IPS-18c (cell line): ENCODE measurements around the gene GLCCI1.
"Not testable (repeated sequence)": the region's sequence is repeated elsewhere in the genome, so short reads cannot be mapped to it uniquely, and the experiment has no call there.

Experiments
- H3K4me3 ChIP-seq: 2 replicates; pipeline ENCODE4 v1.7.0; 2013; ENCODE audit warnings: low read depth, mild to moderate bottlenecking, low read length, moderate library complexity; ENCODE audit not compliant: insufficient read depth
- H3K9me3 ChIP-seq: one replicate; pipeline ENCODE4 v1.6.1; 2013; ENCODE audit warnings: mild to moderate bottlenecking, low read length, moderate library complexity; ENCODE audit not compliant: control insufficient read depth, insufficient read depth

The GLCCI1 gene

DNA sequence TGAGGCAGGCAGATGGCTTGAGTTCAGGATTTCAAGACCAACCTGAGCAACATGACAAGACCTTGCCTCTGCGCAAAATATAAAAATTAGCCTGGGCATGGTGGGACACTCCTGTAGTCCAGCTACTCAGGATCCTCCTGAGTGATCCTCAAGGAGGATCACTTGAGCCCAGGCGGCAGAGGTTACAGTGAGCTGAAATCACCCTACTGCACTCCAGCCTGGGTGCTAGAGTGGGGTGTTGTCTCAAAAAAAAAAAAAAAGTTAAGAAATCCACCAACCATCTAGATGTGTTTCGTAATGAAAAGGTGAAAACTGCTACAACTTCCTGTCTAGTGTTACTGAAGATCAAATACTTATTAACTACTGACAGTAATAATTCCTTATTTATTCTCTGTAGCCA, 8.1 kb downstream of the GLCCI1 start:
- no peak overlapping the region for H3K4me3 ChIP-seq
- H3K9me3 ChIP-seq = no peaks in the 10 kb centered on the region

DNA sequence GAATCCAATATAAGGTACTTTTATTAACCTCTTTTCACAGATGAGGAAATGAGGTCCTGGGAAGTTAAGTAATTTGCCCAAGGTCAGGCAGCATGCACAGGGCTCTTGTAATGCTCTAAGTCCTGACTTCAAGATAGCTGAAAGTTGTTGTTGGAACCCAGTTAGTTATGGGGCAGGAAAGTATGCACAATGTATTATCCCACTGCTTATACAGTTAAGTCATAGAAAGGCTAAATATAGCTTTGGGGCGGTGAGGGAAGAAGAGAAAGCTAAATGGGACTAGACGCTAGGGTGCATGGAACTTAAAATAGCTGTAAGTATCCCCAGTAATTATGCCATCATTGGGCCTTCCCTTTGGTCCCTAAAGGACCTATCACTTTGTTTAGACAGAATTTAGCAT, 9.2 kb downstream of the GLCCI1 start:
- H3K4me3 ChIP-seq = no peak overlapping the region
- no peaks in the 10 kb centered on the region for H3K9me3 ChIP-seq

GRCh38 chr7:7978860-7979259, 10.3 kb downstream of the GLCCI1 start:
- H3K9me3 ChIP-seq = no peaks in the 10 kb centered on the region
- H3K4me3 ChIP-seq = no peak overlapping the region

DNA sequence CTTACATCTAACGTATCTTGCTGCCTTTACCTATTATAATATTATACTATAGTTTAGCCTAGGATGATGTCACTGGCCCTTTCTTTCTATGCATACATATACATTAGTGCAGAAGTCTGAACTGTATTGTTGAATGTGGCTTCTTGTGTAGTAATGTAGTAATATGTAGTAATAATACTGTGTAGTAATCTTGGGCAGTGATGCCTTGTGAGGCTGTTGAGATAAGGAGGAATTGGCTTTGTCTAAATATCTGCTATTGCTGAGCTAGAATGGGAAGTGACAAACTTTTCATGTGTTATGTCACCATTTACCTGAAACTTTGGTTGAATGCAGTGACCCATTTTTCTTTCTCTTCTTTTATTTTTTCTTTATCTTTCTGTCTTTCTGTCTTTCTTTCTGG, 11.0 kb downstream of the GLCCI1 start:
- no peaks in the 10 kb centered on the region for H3K9me3 ChIP-seq
- H3K4me3 ChIP-seq = no peak overlapping the region

GRCh38 chr7:7980134-7980533, 11.5 kb downstream of the GLCCI1 start:
- no peaks in the 10 kb centered on the region for H3K9me3 ChIP-seq

GRCh38 chr7:7982904-7983303, 14.3 kb downstream of the GLCCI1 start:
- no peaks in the 10 kb centered on the region for H3K9me3 ChIP-seq
- H3K4me3 ChIP-seq = no peak overlapping the region

More at GRCh38 chr7:7980134-7980533, 11.5 kb downstream of the GLCCI1 start:
- no peak overlapping the region for H3K4me3 ChIP-seq

DNA sequence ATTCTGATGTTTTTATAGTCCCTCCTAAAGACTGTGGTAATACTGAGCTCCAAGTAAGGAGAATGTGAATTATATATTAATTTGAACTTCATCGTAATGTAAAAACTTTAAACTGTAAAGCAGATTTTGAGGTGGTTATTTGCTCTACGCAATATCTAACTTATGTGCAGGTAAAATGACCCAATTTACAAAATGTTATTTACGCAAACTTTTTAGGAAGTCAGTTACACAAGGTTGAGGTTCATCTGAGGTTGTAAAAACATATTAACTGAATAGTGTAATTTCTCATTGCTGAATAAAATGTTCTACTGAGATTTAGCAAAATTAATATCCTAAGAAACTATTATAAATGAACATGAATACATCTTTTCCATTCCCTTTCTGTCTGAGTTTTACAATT, 15.8 kb downstream of the GLCCI1 start:
- Histone ChIP-seq H3K4me3 (no peak overlapping the region), H3K9me3 (no peaks in the 10 kb centered on the region)

DNA sequence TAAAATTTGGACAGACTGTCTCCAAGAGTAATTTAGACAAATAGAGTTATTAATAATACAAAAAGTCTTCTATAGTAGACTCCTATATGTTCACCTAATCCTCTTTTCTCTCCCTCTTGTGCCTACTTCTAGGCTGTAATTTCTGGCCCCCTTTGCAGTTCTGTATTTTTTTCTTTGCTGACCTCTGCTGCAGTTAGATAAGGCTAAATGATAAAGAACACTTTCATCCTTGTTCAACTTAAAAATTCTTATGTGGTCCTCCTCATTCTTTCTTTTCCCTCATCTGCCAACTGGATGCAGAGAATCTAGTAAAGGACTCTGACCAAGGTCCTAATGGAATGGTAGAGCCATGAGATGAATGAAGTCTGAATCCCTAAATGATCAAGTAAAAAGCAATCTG, 20.1 kb downstream of the GLCCI1 start:
- no peak overlapping the region for H3K4me3 ChIP-seq
- no peaks in the 10 kb centered on the region for H3K9me3 ChIP-seq

- no peak overlapping the region for H3K4me3 ChIP-seq
- no peaks in the 10 kb centered on the region for H3K9me3 ChIP-seq
Measured at GRCh38 chr7:7989133-7989532, 20.5 kb downstream of the GLCCI1 start.

DNA sequence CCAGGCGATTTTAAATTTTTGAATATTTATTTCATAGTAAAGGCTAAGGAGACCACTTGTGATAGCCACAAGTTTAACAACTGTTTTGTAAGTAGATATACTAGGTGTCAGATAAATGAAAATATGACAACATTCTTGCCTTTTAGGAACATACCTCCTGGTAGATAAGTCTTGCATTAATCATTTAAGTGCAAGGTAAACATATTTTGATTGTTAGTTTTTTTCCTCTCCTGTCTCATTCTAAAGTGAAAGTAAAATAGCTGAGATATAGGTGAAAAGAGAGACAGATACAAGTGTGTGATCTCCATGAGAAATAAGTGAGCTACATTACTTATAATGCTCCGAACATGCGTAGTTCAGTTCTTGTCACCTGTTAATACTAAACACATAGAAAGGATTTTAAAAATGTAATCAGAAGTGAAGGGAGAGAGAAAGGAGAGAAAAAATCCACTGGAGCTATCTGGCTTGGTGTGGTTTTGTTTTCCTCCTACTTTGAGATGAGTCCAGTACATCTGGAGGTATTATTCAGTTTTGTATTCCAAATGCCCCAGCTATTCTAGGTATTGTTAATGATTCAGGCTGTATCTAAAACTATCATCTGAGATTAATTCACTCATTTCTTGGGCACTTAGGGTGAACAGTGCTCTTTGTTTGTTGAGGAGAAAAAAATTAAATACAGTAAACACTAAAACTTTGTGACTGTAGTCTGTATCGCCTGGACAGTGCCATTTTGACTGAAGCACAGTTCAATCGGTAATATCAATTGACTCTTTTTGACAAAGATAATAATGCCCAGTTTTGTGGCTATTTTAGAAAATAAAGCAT, 21.2 kb downstream of the GLCCI1 start:
- Histone ChIP-seq H3K4me3 (no peak overlapping the region), H3K9me3 (no peaks in the 10 kb centered on the region)

- Histone ChIP-seq H3K9me3 (no peaks in the 10 kb centered on the region), H3K4me3 (no peak overlapping the region)
Measured at GRCh38 chr7:7990441-7990761, 21.8 kb downstream of the GLCCI1 start.

GRCh38 chr7:7992506-7992905, 23.9 kb downstream of the GLCCI1 start:
- Histone ChIP-seq H3K4me3 (no peak overlapping the region), H3K9me3 (no peaks in the 10 kb centered on the region)

DNA sequence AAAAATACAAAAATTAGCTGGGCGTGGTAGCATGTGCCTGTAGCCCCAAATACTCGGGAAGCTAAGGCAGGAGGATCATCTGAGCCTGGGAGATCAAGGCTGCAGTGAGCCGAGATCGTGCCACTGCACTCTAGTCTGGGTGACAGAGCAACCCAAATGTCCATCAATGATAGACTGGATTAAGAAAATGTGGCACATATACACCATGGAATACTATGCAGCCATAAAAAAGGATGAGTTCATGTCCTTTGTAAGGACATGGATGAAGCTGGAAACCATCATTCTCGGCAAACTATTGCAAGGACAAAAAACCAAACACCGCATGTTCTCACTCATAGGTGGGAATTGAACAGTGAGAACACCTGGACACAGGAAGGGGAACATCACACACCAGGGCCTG, 26.8 kb downstream of the GLCCI1 start:
- not testable (repeated sequence) for H3K9me3 ChIP-seq, H3K4me3 ChIP-seq

DNA sequence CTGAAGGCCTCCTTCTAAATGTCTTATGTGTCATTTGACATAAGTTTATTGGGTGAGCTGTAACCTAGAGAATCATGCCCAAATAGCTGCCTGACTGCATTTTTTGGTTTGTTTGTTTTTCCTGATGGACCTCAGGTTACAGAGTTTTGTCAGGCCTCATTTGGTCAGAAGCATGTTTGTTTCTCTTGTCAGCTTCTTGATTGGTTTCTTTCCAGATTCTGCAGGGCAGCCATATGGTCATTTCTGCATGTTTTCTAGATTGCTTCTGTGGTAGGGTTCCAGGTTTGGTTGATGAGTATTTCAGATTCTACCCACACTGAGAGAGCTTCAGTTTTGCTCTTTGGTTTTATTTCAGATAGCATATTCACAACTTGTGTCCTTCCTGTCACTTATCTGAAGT, 28.0 kb downstream of the GLCCI1 start:
- Histone ChIP-seq H3K9me3 (no peaks in the 10 kb centered on the region), H3K4me3 (no peak overlapping the region)

DNA sequence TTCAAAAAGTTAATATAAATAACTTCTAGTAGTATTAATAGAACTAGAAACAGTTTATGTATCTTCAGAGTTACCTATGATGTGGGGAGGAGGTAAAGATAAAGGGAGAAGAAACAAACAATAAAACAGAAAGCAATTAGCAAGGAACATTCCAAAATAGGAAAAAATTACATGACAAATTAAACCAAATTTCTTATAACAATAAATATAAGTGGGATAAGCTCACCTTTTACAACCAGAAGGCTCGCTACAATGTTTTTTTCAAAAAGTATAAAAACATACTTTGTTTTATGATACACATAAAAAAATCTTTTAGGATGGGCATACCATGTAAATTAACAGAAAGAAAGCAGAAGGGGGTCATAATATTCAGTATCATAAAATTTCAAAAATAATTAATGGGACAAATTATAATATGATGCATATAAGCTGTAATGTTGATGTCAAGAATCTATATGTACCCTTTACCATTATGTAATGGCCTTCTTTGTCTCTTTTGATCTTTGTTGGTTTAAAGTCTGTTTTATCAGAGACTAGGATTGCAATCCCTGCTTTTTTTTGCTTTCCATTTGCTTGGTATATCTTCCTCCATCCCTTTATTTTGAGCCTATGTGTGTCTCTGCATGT, 31.8 kb downstream of the GLCCI1 start:
- Histone ChIP-seq H3K4me3 (no peak overlapping the region), H3K9me3 (no peaks in the 10 kb centered on the region)

GRCh38 chr7:8003077-8003476, 34.5 kb downstream of the GLCCI1 start:
- H3K9me3 ChIP-seq = no peaks in the 10 kb centered on the region
- no peak overlapping the region for H3K4me3 ChIP-seq

GRCh38 chr7:8005279-8005678, 36.7 kb downstream of the GLCCI1 start:
- H3K9me3 ChIP-seq = no peaks in the 10 kb centered on the region
- no peak overlapping the region for H3K4me3 ChIP-seq

GRCh38 chr7:8014399-8014798, 45.8 kb downstream of the GLCCI1 start:
- Histone ChIP-seq H3K4me3 (no peak overlapping the region), H3K9me3 (no peaks in the 10 kb centered on the region)
